HL-60/S4 treated with retinoic acid at 250 ng/mL for 4 days and 3 days (cell line): ENCODE results near the gene DRICH1.
"Not testable (repeated sequence)": the region's sequence is repeated elsewhere in the genome, so short reads cannot be mapped to it uniquely, and the experiment has no call there.

Source experiments
- in situ Hi-C: fragments of 300-500 bp; cut with MboI; formaldehyde crosslinking; loops from 2 replicates; pipeline ENCODE4 v1.7.0; 2022; ENCODE audit warnings: low sequenced_read_pairs

The DRICH1 gene

GRCh38 chr22:23632178-23632577 lies at the start of gene DRICH1:
DRICH1 (minus strand) TSS chr22:23632321; CDS start chr22:23632023, 298 bp downstream.
- in situ Hi-C loops, result no loop called here

- in situ Hi-C loops, result no loop called here
Observed at GRCh38 chr22:23681026-23681809, 49.1 kb upstream of the DRICH1 start.

- in situ Hi-C loops, result no loop called here
Observed at GRCh38 chr22:23678133-23678532, 46.0 kb upstream of the DRICH1 start.

GRCh38 chr22:23677701-23677995 lies 45.5 kb upstream of the DRICH1 start:
- in situ Hi-C loops, result no loop called here

GRCh38 chr22:23676841-23677700 lies 45.0 kb upstream of the DRICH1 start:
- in situ Hi-C loops, result not testable (repeated sequence)

GRCh38 chr22:23675502-23676415 lies 43.6 kb upstream of the DRICH1 start:
- in situ Hi-C loops, result no loop called here

GRCh38 chr22:23674886-23675501 lies 42.9 kb upstream of the DRICH1 start:
- in situ Hi-C loops, result not testable (repeated sequence)

- in situ Hi-C loops, result no loop called here
Observed at GRCh38 chr22:23673826-23674690, 41.9 kb upstream of the DRICH1 start.

- in situ Hi-C loops, result no loop called here
Observed at GRCh38 chr22:23673050-23673620, 41.0 kb upstream of the DRICH1 start.

- in situ Hi-C loops, result not testable (repeated sequence)
Observed at GRCh38 chr22:23672307-23673049, 40.4 kb upstream of the DRICH1 start.

- in situ Hi-C loops, result not testable (repeated sequence)
Observed at GRCh38 chr22:23671387-23671786, 39.3 kb upstream of the DRICH1 start.

GRCh38 chr22:23670378-23671295 lies 38.5 kb upstream of the DRICH1 start:
- in situ Hi-C loops, result no loop called here

- in situ Hi-C loops, result not testable (repeated sequence)
Observed at GRCh38 chr22:23660381-23660780, 28.3 kb upstream of the DRICH1 start.

- in situ Hi-C loops, result no loop called here
Observed at GRCh38 chr22:23657727-23658126, 25.6 kb upstream of the DRICH1 start.

- in situ Hi-C loops, result no loop called here
Observed at GRCh38 chr22:23655891-23656475, 23.9 kb upstream of the DRICH1 start.

- in situ Hi-C loops, result no loop called here
Observed at GRCh38 chr22:23652711-23653110, 20.6 kb upstream of the DRICH1 start.

- in situ Hi-C loops, result no loop called here
Observed at GRCh38 chr22:23652286-23652685, 20.2 kb upstream of the DRICH1 start.
